SU-DHL-6 (cell line): Measurements from ENCODE around the gene CCDC85C.

ENCODE experiments used
- H2AFZ ChIP-seq: fragments of 200-600 bp; sonication (generic); 2 replicates; pipeline ENCODE4 v1.6.1; 2014; ENCODE audit warnings: low read depth, mild to moderate bottlenecking, moderate library complexity, mixed read lengths, antibody characterized with exemption, low read length; ENCODE audit not compliant: severe bottlenecking
- H3F3A ChIP-seq: fragments of 200-600 bp; shearing (Covaris generic); 2 replicates; pipeline ENCODE4 v1.6.0; 2016; ENCODE audit warnings: antibody characterized with exemption, mild to moderate bottlenecking; ENCODE audit not compliant: insufficient read depth
- H3K27ac ChIP-seq: fragments of 200-600 bp; sonication (generic); 2 replicates; pipeline ENCODE4 v1.5.1; 2016; ENCODE audit warnings: low read depth, mild to moderate bottlenecking, low read length, moderate library complexity, mixed read lengths
- H3K27me3 ChIP-seq: fragments of 200-600 bp; sonication (generic), shearing (Covaris generic); 2 replicates; pipeline ENCODE4 v1.6.0; 2014; ENCODE audit warnings: mild to moderate bottlenecking, low read length
- H3K36me3 ChIP-seq: fragments of 200-600 bp; sonication (generic); 2 replicates; pipeline ENCODE4 v1.6.1; 2014; ENCODE audit warnings: mild to moderate bottlenecking, low read length, mixed read lengths
- H3K4me2 ChIP-seq: fragments of 300-600, 200-600 bp; shearing (Covaris generic), sonication (generic); 2 replicates; pipeline ENCODE4 v1.6.0; 2014; ENCODE audit warnings: low read length, low read depth, mild to moderate bottlenecking; ENCODE audit not compliant: poor library complexity, severe bottlenecking
- H3K4me3 ChIP-seq: fragments of 200-600 bp; sonication (generic); 2 replicates; pipeline ENCODE4 v1.5.1; 2014; ENCODE audit warnings: antibody characterized with exemption, low read length, mild to moderate bottlenecking, mixed read lengths; ENCODE audit not compliant: insufficient read depth, poor library complexity, severe bottlenecking
- H3K79me2 ChIP-seq: fragments of 200-600 bp; sonication (generic); 2 replicates; pipeline ENCODE4 v1.6.1; 2014; ENCODE audit warnings: mild to moderate bottlenecking, low read length, moderate library complexity; ENCODE audit not compliant: insufficient read depth
- H3K9ac ChIP-seq: fragments of 200-600 bp; sonication (generic); 2 replicates; pipeline ENCODE4 v1.7.0; 2014; ENCODE audit warnings: mild to moderate bottlenecking, low read length
- H3K9me2 ChIP-seq: fragments of 200-600 bp; sonication (generic); replicated peaks from 2 replicates; pipeline ENCODE4 v1.6.1; 2014; ENCODE audit warnings: low read length; ENCODE audit not compliant: insufficient read depth
- H3K9me3 ChIP-seq: fragments of 200-600 bp; sonication (generic); 2 replicates; pipeline ENCODE4 v1.6.1; 2014; ENCODE audit warnings: low read length, mixed read lengths; ENCODE audit not compliant: insufficient read depth
- H4K20me1 ChIP-seq: fragments of 200-600 bp; sonication (generic); 2 replicates; pipeline ENCODE4 v1.6.1; 2014; ENCODE audit warnings: low read depth, mild to moderate bottlenecking, antibody characterized with exemption, low read length, moderate library complexity, mixed read lengths
- CTCF ChIP-seq: fragments of 200-600 bp; sonication (generic); IDR thresholded peaks from one replicate; pipeline ENCODE4 v1.5.1; 2017; ENCODE audit warnings: antibody characterized with exemption, mild to moderate bottlenecking, low read length, moderate library complexity; ENCODE audit not compliant: insufficient read depth, poor library complexity, severe bottlenecking
- EZH2phosphoT487 ChIP-seq: fragments of 200-600 bp; sonication (generic), shearing (Covaris generic); conservative IDR thresholded peaks from 2 replicates; pipeline ENCODE4 v1.6.1; 2018; ENCODE audit warnings: mild to moderate bottlenecking, antibody characterized with exemption, low read length, moderate library complexity, mixed read lengths

The CCDC85C gene

DNA sequence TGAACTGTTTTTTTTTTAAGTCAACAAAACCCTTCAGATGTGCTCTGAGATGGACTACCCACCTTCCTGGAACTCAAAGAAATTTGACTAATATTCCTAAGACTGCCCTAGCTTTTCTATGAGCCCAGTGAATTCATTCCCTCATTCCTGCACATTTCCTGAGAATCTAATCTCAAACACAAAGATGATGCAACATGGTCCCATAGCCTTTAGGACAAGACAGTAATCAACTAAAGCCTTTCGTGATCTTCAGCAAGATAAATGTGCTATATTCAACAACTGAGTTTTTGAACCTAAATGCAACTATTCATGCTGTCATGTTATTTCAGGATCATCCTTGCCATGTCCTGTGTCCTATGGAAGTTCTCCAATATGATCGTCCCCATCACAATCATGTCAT is 128.3 kb downstream of the CCDC85C start:
- no peak overlapping the region for H2AFZ ChIP-seq
- peaks cover 85% of the 10 kb centered on the region for H3K79me2 ChIP-seq
- TF ChIP-seq CTCF (no peak), EZH2phosphoT487 (no peak)
- H3K9me3 ChIP-seq, result no peaks in the 10 kb centered on the region
- no peak overlapping the region for H3K4me3 ChIP-seq
- no peak overlapping the region for H3K9ac ChIP-seq
- no peaks in the 10 kb centered on the region for H3F3A ChIP-seq
- H3K4me2 ChIP-seq, result no peak overlapping the region
- H3K9me2 ChIP-seq, result no peaks in the 10 kb centered on the region
- H3K27ac ChIP-seq, result no peak overlapping the region
- no peaks in the 10 kb centered on the region for H3K36me3 ChIP-seq
- H4K20me1 ChIP-seq, result peaks cover 34% of the 10 kb centered on the region
- no peaks in the 10 kb centered on the region for H3K27me3 ChIP-seq

DNA sequence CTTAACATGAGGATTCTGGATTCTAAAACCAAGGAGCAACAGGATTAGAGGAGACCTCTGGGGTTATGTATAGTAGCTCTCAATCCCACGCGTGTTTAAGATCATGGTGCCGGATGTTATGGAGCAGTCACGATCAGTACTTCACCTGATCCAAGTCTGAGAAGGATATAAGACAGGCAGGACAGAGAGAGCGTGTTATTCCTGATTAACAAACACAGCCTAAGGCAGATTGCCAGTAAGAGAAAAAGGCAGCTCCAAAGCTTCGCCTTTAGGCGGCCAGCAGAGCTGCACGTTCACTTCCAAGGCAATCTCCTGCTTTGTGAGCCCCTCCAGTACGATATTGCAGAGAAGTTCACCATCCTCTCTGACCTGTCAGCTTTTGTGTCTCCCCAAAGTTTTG is 128.8 kb downstream of the CCDC85C start:
- TF ChIP-seq EZH2phosphoT487 (no peak), CTCF (no peak)
- Histone ChIP-seq H3K4me2 (no peak overlapping the region), H3K9me3 (no peaks in the 10 kb centered on the region), H3K27ac (no peak overlapping the region), H3K27me3 (no peaks in the 10 kb centered on the region), H3K9ac (no peak overlapping the region), H3K9me2 (no peaks in the 10 kb centered on the region), H3K36me3 (no peaks in the 10 kb centered on the region), H2AFZ (no peak overlapping the region), H3F3A (no peaks in the 10 kb centered on the region), H4K20me1 (peaks cover 34% of the 10 kb centered on the region), H3K79me2 (peaks cover 89% of the 10 kb centered on the region), H3K4me3 (no peak overlapping the region)

- H3K36me3 ChIP-seq, result no peaks in the 10 kb centered on the region
- H3K4me2 ChIP-seq, result no peak overlapping the region
- no peak overlapping the region for H3K4me3 ChIP-seq
- no peaks in the 10 kb centered on the region for H3F3A ChIP-seq
- TF ChIP-seq EZH2phosphoT487 (no peak), CTCF (no peak)
- no peak overlapping the region for H3K27ac ChIP-seq
- no peak overlapping the region for H2AFZ ChIP-seq
- no peak overlapping the region for H3K9ac ChIP-seq
- H3K9me3 ChIP-seq, result no peaks in the 10 kb centered on the region
- H3K27me3 ChIP-seq, result no peaks in the 10 kb centered on the region
- H4K20me1 ChIP-seq, result peaks cover 25% of the 10 kb centered on the region
- no peaks in the 10 kb centered on the region for H3K9me2 ChIP-seq
- H3K79me2 ChIP-seq, result peaks cover 86% of the 10 kb centered on the region
These were observed 130.5 kb downstream of the CCDC85C start for GRCh38 chr14:99473458-99473857.

DNA sequence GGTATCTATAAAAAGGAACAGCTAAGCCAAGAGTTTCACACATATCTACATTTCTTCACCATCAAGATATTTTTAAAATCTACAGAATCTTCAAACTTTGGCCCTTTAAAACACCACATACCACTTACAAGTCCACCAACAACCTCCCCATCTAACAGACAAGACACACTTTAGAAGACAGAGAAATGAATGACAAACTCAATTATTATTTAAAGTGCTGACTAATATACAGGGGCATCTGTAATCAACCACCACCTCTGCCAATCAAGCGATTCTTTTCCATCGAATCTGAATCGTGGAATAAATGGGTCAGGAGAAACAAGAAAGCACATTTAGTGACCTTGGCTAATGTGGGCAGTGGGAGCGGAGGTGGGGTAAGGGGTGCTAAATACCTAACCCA is 131.1 kb downstream of the CCDC85C start:
- peaks cover 20% of the 10 kb centered on the region for H4K20me1 ChIP-seq

More for the DNA sequence above, 131.1 kb downstream of the CCDC85C start:
- H3K79me2 ChIP-seq, result peaks cover 87% of the 10 kb centered on the region
- no peaks in the 10 kb centered on the region for H3K9me2 ChIP-seq
- H3K36me3 ChIP-seq, result no peaks in the 10 kb centered on the region
- H3K27ac ChIP-seq, result no peak overlapping the region
- TF ChIP-seq CTCF (no peak), EZH2phosphoT487 (no peak)
- no peaks in the 10 kb centered on the region for H3K27me3 ChIP-seq
- no peak overlapping the region for H3K9ac ChIP-seq
- no peak overlapping the region for H2AFZ ChIP-seq
- no peaks in the 10 kb centered on the region for H3K9me3 ChIP-seq
- no peak overlapping the region for H3K4me2 ChIP-seq
- H3F3A ChIP-seq, result no peaks in the 10 kb centered on the region
- no peak overlapping the region for H3K4me3 ChIP-seq
